CD4-positive, CD25-positive, alpha-beta regulatory T cell (primary cell): Measurements from ENCODE around the gene LYPD1. TPM values are rescaled to one million over a fixed set of nuclear protein-coding genes. Genes with fewer than 3 reads are reported as not detected.

ENCODE experiments used
- ATAC-seq, 2 donors: fragments of 150-1000 bp; cut with Tn5 transposase; one replicate each; pipeline ENCODE4 v1.10.0; 2021; ENCODE audit warnings: low read depth in 2 of 2, moderate number of reproducible peaks in 2 of 2, moderate library complexity in 1 of 2
- DNase-seq, 3 donors: peaks; one replicate each; pipeline versions ENCODE4 v3.0.0 to v3.0.0-alpha.2; 2012 to 2022; ENCODE audit warnings: mixed read lengths in 1 of 3
- H3K27ac ChIP-seq: one replicate; pipeline ENCODE4 v1.7.0; 2013; ENCODE audit warnings: mild to moderate bottlenecking, low read length; ENCODE audit not compliant: insufficient read depth, poor library complexity, severe bottlenecking
- H3K27me3 ChIP-seq: one replicate; pipeline ENCODE4 v1.7.0; 2013; ENCODE audit warnings: low read length; ENCODE audit not compliant: control insufficient read depth, insufficient read depth
- H3K36me3 ChIP-seq: one replicate; pipeline ENCODE4 v1.7.0; 2013; ENCODE audit warnings: mild to moderate bottlenecking, low read length, moderate library complexity; ENCODE audit not compliant: control insufficient read depth, insufficient read depth
- H3K4me1 ChIP-seq: 2 replicates; pipeline ENCODE4 v1.7.0; 2013; ENCODE audit warnings: mild to moderate bottlenecking, low read length; ENCODE audit not compliant: insufficient read depth, control insufficient read depth, poor library complexity, severe bottlenecking
- H3K4me3 ChIP-seq: one replicate; pipeline ENCODE4 v1.7.0; 2013; ENCODE audit warnings: low read depth, mild to moderate bottlenecking, low read length, moderate library complexity
- H3K9me3 ChIP-seq, 2 experiments: 1 replicate in 1 of 2; 2 replicates in 1 of 2; pipeline ENCODE4 v1.7.0; 2013; ENCODE audit warnings: low read length in 2 of 2, mild to moderate bottlenecking in 1 of 2, moderate library complexity in 1 of 2; ENCODE audit not compliant: control insufficient read depth in 2 of 2
- H3K27ac Mint-ChIP-seq, 3 donors: one replicate each; pipeline ENCODE4 v1.8.0; 2020 to 2022; ENCODE audit warnings: mild to moderate bottlenecking in 3 of 3, mixed read lengths in 3 of 3, moderate library complexity in 2 of 3
- H3K27me3 Mint-ChIP-seq: one replicate; pipeline ENCODE4 v1.8.0; 2022; ENCODE audit warnings: mild to moderate bottlenecking, mixed read lengths
- H3K36me3 Mint-ChIP-seq: one replicate; pipeline ENCODE4 v1.8.0; 2020; ENCODE audit warnings: mixed read lengths
- H3K4me1 Mint-ChIP-seq, 4 donors: one replicate each; pipeline ENCODE4 v1.8.0; 2020 to 2022; ENCODE audit warnings: mixed read lengths in 4 of 4, mild to moderate bottlenecking in 1 of 4
- H3K4me3 Mint-ChIP-seq, 4 donors: one replicate each; pipeline ENCODE4 v1.8.0; 2020 to 2022; ENCODE audit warnings: mild to moderate bottlenecking in 4 of 4, mixed read lengths in 4 of 4, moderate library complexity in 3 of 4
- H3K9me3 Mint-ChIP-seq, 7 donors: one replicate each; pipeline ENCODE4 v1.8.0; 2020 to 2022; ENCODE audit warnings: mixed read lengths in 7 of 7, mild to moderate bottlenecking in 3 of 7, moderate library complexity in 2 of 7
- polyA plus RNA-seq, 4 donors: library from polyadenylated mRNA; unstranded; fragments of 300-500 nt; fragmentation: Illumina TruSeq; gene quantifications; one replicate each; pipeline ENCODE4 v1.2.3, GENCODE V29; 2021
- total RNA-seq: library from RNA; stranded (reverse); gene quantifications from one replicate; pipeline ENCODE4 v1.2.3, GENCODE V29; 2022

Gene LYPD1
- total and polyA plus RNA-seq, 5 donors from 2014 or later: not detected

- H3K9me3 Mint-ChIP-seq: peaks cover 0 to 3% (median 0%) of the 10 kb centered on the region in 7 donors
Measured at GRCh38 chr2:132640116-132640515, 29.9 kb downstream of the LYPD1 start.

GRCh38 chr2:132638313-132639040, 31.5 kb downstream of the LYPD1 start:
- Histone ChIP-seq H3K36me3 (no peaks in the 10 kb centered on the region), H3K4me1 (no peaks in the 10 kb centered on the region), H3K27me3 (no peaks in the 10 kb centered on the region), H3K27ac (no peak overlapping the region), H3K9me3 (no peaks in the 10 kb centered on the region), H3K4me3 (no peak overlapping the region)
- Mint-ChIP-seq H3K27ac (peak overlapping the region in 1 of 3 donors; percentile 64), H3K36me3 (no peaks in the 10 kb centered on the region), H3K4me1 (no peaks in the 10 kb centered on the region), H3K27me3 (no peaks in the 10 kb centered on the region), H3K9me3 (peaks cover 0 to 5% (median under 1%) of the 10 kb centered on the region in 7 donors), H3K4me3 (no peak overlapping the region)
- no peak for ATAC-seq
- DNase-seq: no peak

More at GRCh38 chr2:132640116-132640515, 29.9 kb downstream of the LYPD1 start:
- no peaks in the 10 kb centered on the region for H3K9me3 ChIP-seq
- Mint-ChIP-seq H3K4me1 (no peaks in the 10 kb centered on the region), H3K27me3 (no peaks in the 10 kb centered on the region), H3K36me3 (no peaks in the 10 kb centered on the region), H3K4me3 (no peak overlapping the region), H3K27ac (no peak overlapping the region)
- no peak for DNase-seq
- no peak overlapping the region for H3K4me3 ChIP-seq
- no peak overlapping the region for H3K27ac ChIP-seq
- H3K36me3 ChIP-seq: no peaks in the 10 kb centered on the region
- no peaks in the 10 kb centered on the region for H3K27me3 ChIP-seq
- no peaks in the 10 kb centered on the region for H3K4me1 ChIP-seq
- ATAC-seq: no peak

GRCh38 chr2:132636346-132636745, 33.7 kb downstream of the LYPD1 start:
- Histone ChIP-seq H3K4me1 (no peaks in the 10 kb centered on the region), H3K9me3 (no peaks in the 10 kb centered on the region), H3K27ac (no peak overlapping the region), H3K36me3 (no peaks in the 10 kb centered on the region), H3K4me3 (no peak overlapping the region), H3K27me3 (no peaks in the 10 kb centered on the region)
- H3K9me3 Mint-ChIP-seq: peaks cover 0 to 5% (median 4%) of the 10 kb centered on the region in 7 donors
- DNase-seq (no peak), ATAC-seq (no peak)
- no peak overlapping the region for H3K4me3 Mint-ChIP-seq
- no peak overlapping the region for H3K27ac Mint-ChIP-seq
- no peaks in the 10 kb centered on the region for H3K36me3 Mint-ChIP-seq
- H3K27me3 Mint-ChIP-seq: no peaks in the 10 kb centered on the region
- no peaks in the 10 kb centered on the region for H3K4me1 Mint-ChIP-seq

GRCh38 chr2:132633635-132634034, 36.4 kb downstream of the LYPD1 start:
- DNase-seq: no peak
- no peak overlapping the region for H3K27ac ChIP-seq
- H3K4me1 ChIP-seq: no peaks in the 10 kb centered on the region
- Mint-ChIP-seq H3K4me1 (no peaks in the 10 kb centered on the region), H3K4me3 (no peak overlapping the region), H3K27me3 (no peaks in the 10 kb centered on the region), H3K27ac (no peak overlapping the region), H3K9me3 (peaks cover 0 to 6% (median 4%) of the 10 kb centered on the region in 7 donors), H3K36me3 (no peaks in the 10 kb centered on the region)
- no peaks in the 10 kb centered on the region for H3K36me3 ChIP-seq
- no peak for ATAC-seq
- no peak overlapping the region for H3K4me3 ChIP-seq
- H3K27me3 ChIP-seq: no peaks in the 10 kb centered on the region
- H3K9me3 ChIP-seq: no peaks in the 10 kb centered on the region

- Mint-ChIP-seq H3K4me1 (no peaks in the 10 kb centered on the region), H3K27me3 (no peaks in the 10 kb centered on the region), H3K4me3 (no peak overlapping the region), H3K27ac (no peak overlapping the region), H3K36me3 (no peaks in the 10 kb centered on the region), H3K9me3 (peaks cover 0 to 6% (median 4%) of the 10 kb centered on the region in 7 donors)
- ATAC-seq (no peak), DNase-seq (no peak)
- Histone ChIP-seq H3K9me3 (no peaks in the 10 kb centered on the region), H3K4me1 (no peaks in the 10 kb centered on the region), H3K27ac (no peak overlapping the region), H3K36me3 (no peaks in the 10 kb centered on the region), H3K27me3 (no peaks in the 10 kb centered on the region), H3K4me3 (no peak overlapping the region)
Measured at GRCh38 chr2:132632000-132632649, 37.9 kb downstream of the LYPD1 start.

GRCh38 chr2:132627536-132627935, 42.5 kb downstream of the LYPD1 start:
- no peaks in the 10 kb centered on the region for H3K36me3 Mint-ChIP-seq
- no peak overlapping the region for H3K27ac ChIP-seq
- no peak overlapping the region for H3K4me3 Mint-ChIP-seq
- H3K9me3 Mint-ChIP-seq: peaks cover 0 to 4% (median 2%) of the 10 kb centered on the region in 7 donors
- no peaks in the 10 kb centered on the region for H3K4me1 Mint-ChIP-seq
- H3K4me3 ChIP-seq: no peak overlapping the region
- H3K27ac Mint-ChIP-seq: no peak overlapping the region
- DNase-seq: no peak
- H3K4me1 ChIP-seq: no peaks in the 10 kb centered on the region
- H3K27me3 Mint-ChIP-seq: no peaks in the 10 kb centered on the region
- no peaks in the 10 kb centered on the region for H3K9me3 ChIP-seq
- no peaks in the 10 kb centered on the region for H3K27me3 ChIP-seq
- H3K36me3 ChIP-seq: no peaks in the 10 kb centered on the region
- no peak for ATAC-seq

GRCh38 chr2:132623096-132623839, 46.7 kb downstream of the LYPD1 start:
- peaks cover 0 to 5% (median 2%) of the 10 kb centered on the region in 7 donors for H3K9me3 Mint-ChIP-seq
- no peak overlapping the region for H3K4me3 Mint-ChIP-seq
- H3K9me3 ChIP-seq: no peaks in the 10 kb centered on the region
- no peak overlapping the region for H3K27ac ChIP-seq
- H3K36me3 Mint-ChIP-seq: no peaks in the 10 kb centered on the region
- H3K4me1 ChIP-seq: no peaks in the 10 kb centered on the region
- H3K36me3 ChIP-seq: no peaks in the 10 kb centered on the region
- no peak overlapping the region for H3K4me3 ChIP-seq
- H3K27me3 Mint-ChIP-seq: no peaks in the 10 kb centered on the region
- DNase-seq (no peak), ATAC-seq (no peak)
- no peaks in the 10 kb centered on the region for H3K27me3 ChIP-seq
- H3K4me1 Mint-ChIP-seq: no peaks in the 10 kb centered on the region
- no peak overlapping the region for H3K27ac Mint-ChIP-seq
